Sigmoid colon (tissue), 4 donors: Measurements from ENCODE around the gene PTPRE.

Experiments used
- CTCF ChIP-seq, 4 experiments: fragments of 450-650 bp in 3 of 4; fragments of 200-600 bp in 1 of 4; IDR thresholded peaks; one replicate each; pipeline ENCODE4 v1.5.1; 2016 to 2019; ENCODE audit warnings: antibody characterized with exemption in 4 of 4, mild to moderate bottlenecking in 3 of 4, moderate library complexity in 2 of 4
- EP300 ChIP-seq, 4 donors: sonication (generic); formaldehyde crosslinking; IDR thresholded peaks; one replicate each; pipeline ENCODE4 v1.6.1; 2017; ENCODE audit warnings: antibody characterized with exemption in 4 of 4

GRCh38 chr10:128111696-128112095 lies 204.8 kb downstream of the PTPRE start:
- TF ChIP-seq CTCF (IDR thresholded peaks at IDR 0.05): no peak
- no peak for TF ChIP-seq EP300 (IDR thresholded peaks at IDR 0.05)
